VCaP (cell line): ENCODE data around the gene MGAT5.

ENCODE experiments used
- H3K27ac ChIP-seq: fragments of 450-650 bp; 2 replicates; pipeline ENCODE4 v1.5.1; 2017
- CTCF ChIP-seq: fragments of 450-650 bp; conservative IDR thresholded peaks from 2 replicates; pipeline ENCODE4 v1.5.1; 2017; ENCODE audit warnings: mild to moderate bottlenecking, moderate library complexity

MGAT5 gene

GRCh38 chr2:134401081-134401497 is 147.2 kb downstream of the MGAT5 start:
- no peak overlapping the region for H3K27ac ChIP-seq
- TF ChIP-seq CTCF: no peak

GRCh38 chr2:134401789-134402188 is 147.9 kb downstream of the MGAT5 start:
- no peak for TF ChIP-seq CTCF
- peak overlapping the region; percentile 22; the same call in 1 of the 2 replicates for H3K27ac ChIP-seq

- peak overlapping the region; percentile 22; the same call in 1 of the 2 replicates for H3K27ac ChIP-seq
- no peak for TF ChIP-seq CTCF
Measured at GRCh38 chr2:134402410-134402809, 148.5 kb downstream of the MGAT5 start.

GRCh38 chr2:134405611-134406081 is 151.8 kb downstream of the MGAT5 start:
- H3K27ac ChIP-seq: no peak overlapping the region
- no peak for TF ChIP-seq CTCF

- H3K27ac ChIP-seq: no peak overlapping the region
- no peak for TF ChIP-seq CTCF
Measured at GRCh38 chr2:134406311-134406710, 152.4 kb downstream of the MGAT5 start.

- no peak for TF ChIP-seq CTCF
- H3K27ac ChIP-seq: no peak overlapping the region
Measured at GRCh38 chr2:134406736-134407135, 152.9 kb downstream of the MGAT5 start.

GRCh38 chr2:134407154-134407890 is 153.4 kb downstream of the MGAT5 start:
- no peak for TF ChIP-seq CTCF
- H3K27ac ChIP-seq: no peak overlapping the region
